Glomerular endothelial cell (primary cell): Measurements from ENCODE around the gene TROAP. TPM values are rescaled to one million over a fixed set of nuclear protein-coding genes. Genes with fewer than 3 reads are reported as not detected.

Experiments used
- DNase-seq: peaks from one replicate; pipeline ENCODE4 v3.0.0-alpha.2; 2011; ENCODE audit warnings: low read depth, low spot score; ENCODE audit errors: extremely low read depth
- total RNA-seq: library from RNA; depleted of rRNA; stranded (reverse); fragments of >200 nt; gene quantifications from 2 replicates; pipeline ENCODE4 v1.2.3, GENCODE V29; 2015

Gene TROAP
- total RNA-seq, 1 donor from 2014 or later = 11.4 TPM

DNA sequence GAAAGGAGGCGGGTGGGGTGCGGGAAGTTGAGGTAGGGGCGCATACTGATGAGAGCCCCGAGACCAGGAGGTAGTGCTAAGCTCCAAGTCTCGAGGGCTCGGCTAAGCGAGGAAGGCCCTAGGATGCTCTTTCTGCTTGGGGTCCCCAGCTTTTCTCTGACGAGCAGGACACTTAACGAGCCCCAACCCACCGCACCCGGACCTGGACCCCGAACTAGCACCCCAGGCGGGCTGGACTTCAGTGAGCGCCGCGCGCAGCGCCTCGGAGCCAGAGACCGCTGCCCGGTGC is 18.7 kb downstream of the TROAP start:
- DNase-seq = no peak

DNA sequence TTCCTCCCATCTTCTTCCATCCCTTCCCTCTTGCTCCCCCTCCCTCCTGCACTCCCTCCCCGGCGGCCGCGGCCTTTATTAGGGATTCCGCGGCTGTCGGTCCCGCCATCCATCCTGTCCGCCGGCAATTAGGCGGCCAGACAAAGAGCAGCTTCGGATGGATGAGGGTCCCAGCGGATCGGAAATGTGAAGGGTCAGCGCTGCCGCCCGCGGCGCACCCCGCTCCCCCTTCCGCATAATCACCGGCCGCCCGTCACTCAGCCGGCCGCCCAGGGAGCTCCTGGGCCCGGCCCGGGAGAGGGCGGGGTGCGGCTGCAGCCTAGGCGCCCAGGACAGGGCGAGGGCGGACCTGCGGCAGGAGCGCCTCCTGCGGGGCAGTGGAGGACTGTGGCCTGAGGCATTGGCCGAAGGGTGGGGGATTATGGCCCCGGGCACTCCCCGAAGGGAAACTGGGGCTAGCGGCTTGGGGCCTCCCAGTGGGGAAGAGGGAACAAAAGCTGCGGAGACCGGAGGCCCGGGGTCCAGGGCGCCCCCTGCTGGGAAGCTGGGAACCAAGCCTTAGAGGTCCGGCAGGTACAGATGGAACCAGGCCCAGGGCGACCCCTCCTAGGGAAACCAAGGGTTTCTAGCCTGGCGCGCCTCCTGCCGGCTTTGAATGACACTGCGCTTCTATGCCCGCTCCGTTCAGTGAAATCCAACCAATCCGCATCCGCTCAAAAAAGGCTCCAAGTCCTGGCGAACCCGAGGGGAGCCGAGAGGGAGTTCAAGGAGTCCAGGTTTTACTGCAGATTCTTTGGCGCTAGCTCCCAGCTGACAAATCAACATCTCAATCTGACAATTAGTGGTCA is 19.2 kb downstream of the TROAP start:
- DNase-seq = no peak

DNA sequence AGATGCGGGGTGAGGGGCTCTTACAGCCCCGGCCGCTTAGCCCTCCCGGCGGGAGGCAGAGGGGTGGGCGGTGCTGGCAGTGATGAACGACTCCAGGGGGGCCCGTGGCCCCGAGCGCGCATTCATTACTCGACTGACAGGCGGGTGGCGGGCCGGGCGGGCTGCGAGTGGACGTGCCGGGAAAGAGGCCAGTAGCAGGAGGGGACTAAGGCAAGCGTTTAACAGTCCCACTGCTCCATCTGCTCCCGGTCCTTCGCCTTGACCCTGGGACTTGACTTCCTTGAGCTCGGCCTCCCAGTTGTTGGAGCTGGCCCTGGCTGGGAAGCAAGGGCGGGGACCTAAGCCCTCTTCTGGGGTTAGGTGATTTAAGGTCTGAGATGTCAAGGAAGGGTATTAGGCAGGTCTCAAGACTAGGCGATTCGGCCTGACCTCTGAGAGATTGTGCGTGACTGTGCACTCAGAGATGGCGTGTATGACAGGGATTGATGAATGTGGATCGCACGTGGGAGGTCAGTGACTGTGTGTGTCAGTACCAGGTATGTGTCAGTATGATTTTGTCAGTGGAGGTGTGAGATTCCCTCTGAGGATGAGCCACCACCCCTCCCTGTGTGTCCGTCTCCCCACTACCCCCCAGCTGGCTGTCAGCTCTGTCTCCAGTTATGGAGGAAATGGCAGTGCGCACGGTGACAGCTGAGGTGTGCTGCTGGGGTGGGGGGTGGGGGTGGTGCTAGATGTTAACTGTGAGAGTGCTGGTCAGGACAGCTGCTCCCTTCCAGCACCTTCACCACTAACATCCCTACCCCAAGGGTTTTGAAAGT is 20.1 kb downstream of the TROAP start:
- DNase-seq = no peak

DNA sequence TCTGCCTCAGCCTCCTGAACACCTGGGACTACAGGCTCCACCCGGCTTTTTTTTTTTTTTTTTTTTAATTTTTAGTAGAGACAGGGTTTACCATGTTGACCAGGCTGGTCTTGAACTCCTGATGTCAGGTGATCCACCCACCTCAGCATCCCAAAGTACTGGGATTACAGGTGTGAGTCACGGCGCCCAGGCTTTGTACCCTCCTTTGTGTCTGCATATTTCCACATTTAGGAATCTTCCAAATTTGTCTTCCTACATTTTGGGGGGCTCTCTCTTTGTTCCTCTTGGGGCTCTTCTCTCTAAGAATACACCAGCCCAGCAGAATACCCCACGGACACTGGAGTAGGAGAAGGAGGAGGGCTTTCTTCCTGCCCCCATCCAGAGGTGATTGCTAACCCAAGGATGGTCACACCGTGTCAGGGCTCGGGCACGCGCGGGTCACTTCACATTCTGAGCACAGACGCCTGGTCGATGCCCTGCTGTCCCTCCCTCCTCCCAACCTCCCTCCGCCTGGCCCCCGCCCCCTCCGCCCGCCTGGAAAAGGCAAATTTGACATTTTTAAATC is 21.5 kb downstream of the TROAP start:
- DNase-seq = no peak

DNA sequence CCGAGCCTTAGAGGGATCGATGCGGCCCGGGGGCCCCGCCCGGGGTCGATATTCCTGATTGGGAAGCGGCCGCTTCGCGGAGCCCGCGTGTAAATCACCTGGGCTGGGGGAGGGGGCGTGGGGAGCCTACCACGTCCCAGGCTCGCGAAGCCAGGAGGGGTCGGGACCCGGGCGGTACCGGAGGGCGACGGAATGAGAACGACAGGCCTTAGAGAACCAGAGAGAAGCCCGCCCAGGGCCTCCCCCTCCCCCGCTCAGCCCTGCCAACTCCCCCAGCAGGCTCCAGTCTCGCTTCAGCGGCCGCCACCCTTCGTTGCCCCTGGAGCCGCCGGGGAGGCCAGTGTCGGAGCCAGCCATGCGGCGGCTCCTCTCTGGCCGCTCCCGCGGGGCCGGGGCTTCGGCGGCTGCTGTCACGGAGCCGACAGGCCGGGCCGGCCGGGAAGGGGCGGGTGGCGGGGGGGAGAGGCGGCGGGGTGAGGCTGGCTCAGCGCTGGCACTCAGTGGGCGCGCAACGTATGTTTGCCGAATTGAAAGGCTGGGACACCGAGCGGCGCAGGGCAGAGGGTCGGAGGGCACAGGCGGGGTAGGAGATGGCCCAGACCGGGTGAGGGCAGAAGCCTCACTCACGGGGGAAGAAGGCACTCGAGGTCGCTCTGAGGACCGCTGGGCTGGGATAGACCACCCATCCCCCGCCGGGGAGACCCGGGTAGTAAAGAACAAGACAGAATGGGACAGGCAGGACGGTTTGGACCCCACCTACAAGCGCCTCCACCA is 22.2 kb downstream of the TROAP start:
- DNase-seq = no peak

DNA sequence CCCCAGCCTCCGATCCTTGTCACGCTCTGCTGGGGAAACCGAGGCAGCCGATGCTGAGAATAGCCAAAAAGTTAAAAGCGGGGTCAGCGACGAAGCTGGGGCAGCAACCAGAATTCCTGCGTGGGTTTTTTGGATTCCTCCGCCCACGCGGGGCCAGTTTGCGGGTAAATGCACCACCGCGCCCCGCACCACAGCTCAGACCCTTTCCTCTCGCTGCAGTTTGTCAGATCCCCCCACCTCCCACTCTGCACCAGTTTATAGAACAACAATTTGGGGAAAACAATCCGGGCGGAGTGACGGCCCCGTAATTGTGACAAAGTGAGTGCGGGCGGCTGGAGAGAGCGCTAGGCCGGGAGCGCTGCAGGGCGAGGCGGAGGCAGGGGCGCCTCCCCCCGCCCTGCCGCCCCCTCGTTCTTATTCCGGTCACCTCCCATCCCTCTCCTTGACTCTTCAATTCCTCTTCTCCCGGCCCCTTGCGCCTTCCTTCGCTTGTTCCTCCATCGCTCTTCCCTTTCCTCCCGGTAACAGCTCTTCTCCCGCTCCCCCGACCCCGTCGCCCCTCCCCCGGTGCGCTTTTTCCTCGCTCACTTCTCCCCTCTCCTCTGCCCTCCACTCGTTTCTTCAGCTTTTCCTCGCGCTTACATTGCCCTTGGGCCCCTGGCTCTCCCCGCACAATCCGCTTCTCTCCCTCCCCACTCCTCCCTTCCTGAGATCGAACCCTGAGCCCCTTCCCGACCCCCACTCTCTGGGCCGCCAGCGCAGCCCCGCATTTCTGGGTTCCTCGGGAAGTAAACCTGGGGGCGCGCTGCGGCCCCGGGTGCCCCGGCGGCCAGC is 23.0 kb downstream of the TROAP start:
- no peak for DNase-seq

DNA sequence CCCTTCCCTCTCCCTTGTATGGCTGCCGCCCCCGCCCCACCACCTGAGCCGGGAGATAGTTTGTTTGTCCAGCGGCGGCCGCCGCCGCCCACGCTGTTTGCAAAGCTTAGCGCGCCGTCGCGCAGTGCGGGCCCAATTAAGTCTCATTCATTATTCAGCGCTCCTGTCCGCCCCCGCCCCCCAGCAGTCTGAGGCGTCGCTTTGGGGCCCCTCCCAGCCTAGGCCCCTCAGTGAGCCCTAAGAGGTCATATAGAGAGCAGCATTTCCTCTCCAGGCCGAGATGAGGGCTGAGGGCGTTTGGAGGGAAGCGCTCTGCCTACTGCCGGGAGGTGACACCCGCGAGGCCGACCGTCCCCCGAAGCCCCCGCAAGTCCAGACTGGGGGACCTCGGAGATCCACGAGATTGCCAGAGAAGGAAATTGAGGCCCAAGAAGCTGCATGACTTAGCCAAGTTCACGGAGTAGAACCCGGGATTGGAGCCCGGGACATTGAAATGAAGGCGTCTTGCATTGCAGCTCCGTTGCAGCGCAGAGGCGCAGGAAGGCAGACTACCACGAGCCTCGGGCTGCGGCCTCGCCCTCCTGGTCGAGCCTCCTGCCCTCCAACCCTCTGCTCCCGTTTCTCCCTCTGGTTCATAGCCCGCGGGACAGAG is 23.7 kb downstream of the TROAP start, which contains the start of gene DNAJC22:
Gene DNAJC22, plus strand, starts transcription at position 230 of the 652 bp plus-strand sequence. CDS start 1,985 bp downstream, outside the sequence.
- no peak for DNase-seq

DNA sequence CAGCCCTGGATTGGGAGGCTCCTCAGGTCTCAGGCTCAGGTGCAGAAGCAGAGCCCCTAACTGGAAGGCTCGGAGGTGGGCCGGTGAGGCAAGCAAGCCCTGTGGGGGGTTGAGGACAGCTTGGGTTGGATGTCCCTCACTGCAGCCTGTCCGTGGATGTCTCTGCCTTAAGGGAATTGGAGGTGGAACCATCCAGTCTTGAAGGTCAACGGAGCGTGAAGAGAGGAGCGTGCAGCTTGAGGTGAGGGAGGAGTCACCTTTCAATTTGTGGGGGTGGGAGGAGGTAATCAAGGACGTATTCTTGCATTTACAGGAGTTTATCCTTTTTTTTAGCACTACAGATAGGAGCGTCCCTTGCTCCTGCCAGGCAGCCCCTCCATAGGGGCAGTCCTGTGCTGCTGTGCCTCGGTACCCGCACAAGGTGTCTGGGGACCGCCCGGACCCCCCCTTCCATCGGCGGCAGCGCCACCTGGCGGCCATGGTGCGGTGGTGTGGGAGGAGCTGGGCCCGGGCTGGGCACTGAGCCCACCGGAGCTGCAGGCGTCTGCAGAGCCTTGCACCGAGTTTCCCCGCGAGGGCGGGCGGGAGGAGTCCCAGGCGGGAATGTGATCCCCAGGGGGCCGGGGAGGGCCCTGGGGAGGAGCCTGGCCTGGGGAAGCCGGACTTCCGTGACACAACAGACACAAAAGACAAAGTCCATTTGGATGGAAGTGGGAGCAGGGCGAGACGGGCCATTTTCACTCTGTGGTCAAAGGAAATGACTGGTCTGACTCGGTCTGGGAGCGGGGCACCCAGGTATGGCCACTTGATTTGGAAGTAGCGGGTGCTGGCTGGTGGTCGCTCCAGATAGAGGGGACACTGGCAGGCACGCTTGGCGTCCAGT is 24.5 kb downstream of the TROAP start:
- no peak for DNase-seq

DNA sequence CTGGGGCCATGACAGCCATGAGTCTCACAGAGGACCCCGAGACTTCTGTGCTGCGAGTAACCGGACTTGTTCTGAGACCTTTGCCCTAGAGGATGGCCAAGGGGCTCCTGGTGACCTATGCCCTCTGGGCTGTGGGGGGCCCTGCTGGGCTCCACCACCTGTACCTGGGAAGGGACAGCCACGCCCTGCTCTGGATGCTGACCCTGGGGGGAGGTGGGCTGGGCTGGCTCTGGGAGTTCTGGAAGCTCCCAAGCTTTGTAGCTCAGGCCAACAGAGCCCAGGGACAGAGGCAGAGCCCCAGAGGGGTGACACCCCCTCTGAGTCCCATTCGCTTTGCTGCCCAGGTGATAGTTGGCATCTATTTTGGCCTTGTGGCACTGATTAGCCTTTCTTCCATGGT is 25.7 kb downstream of the TROAP start:
- no peak for DNase-seq

DNA sequence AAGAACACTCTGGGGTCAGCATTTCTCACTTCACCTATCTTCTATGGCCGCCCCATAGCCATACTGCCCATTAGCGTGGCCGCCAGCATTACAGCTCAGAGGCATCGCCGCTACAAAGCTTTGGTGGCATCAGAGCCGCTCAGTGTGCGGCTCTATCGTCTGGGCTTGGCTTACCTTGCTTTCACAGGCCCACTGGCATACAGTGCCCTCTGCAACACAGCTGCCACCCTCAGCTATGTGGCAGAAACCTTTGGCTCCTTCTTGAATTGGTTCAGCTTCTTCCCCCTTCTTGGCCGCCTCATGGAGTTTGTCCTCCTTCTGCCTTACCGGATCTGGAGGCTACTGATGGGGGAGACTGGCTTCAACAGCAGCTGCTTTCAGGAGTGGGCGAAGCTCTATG is 26.2 kb downstream of the TROAP start:
- DNase-seq = no peak

DNA sequence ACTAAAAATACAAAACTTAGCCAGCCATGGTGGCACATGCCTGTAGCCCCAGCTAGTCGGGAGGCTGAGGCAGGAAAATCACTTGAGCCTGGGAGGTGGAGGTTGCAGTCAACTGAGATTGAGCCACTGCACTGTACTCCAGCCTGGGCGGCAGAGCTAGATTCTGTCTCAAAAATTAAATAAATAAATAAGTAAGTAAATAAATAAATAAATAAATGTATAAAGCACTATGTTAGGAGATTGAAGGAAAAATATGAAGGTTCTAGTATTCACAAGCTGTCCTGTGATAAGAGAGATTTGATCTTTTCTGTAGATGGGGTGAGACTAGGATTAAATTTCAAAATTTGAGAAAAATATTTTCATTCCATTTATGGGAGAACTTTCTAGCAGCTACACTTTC is 29.3 kb downstream of the TROAP start:
- no peak for DNase-seq

DNA sequence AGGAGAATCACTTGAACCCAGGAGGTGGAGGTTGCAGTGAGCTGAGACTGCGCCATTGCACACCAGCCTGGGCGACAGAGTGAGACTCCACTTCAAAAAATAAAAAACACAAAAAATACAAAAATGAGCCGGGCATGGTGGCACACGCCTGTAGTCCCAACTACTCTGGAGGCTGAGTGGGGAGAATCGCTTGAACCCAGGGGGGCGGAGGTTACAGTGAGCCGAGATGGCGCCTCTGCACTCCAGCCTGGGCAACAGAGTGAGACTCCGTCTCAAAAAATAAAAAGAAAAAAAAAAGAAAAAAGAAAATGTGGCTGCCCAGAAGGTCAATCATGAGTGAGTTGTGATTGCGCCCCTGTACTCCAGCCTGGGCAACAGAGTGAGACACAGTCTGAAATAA is 32.9 kb downstream of the TROAP start:
- DNase-seq = no peak

DNA sequence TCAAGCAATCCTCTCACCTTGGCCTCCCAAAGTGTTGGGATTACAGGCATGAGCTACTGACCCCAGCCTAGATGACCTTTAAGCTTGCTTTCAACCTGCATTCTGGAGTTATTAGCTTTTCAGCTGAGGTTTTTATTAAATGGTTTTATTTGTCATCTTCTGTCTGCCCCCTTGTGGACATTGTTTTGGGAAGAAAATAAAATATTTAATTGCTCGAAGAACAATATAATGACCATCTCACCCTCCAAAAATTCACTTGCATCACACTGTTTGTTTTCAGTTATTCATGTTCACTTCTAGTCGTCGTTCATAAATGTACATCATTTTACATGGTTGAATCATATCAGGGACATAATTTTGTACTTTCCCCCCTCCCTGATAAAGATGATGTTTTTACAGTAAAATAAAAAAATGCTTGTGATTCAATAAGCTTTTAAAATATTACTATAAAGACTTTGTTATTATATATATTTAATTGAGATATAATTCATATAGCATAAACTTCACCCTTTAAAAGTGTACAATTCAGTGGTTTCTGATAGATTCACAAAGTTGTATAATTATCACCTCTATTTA is 34.1 kb downstream of the TROAP start:
- DNase-seq = no peak

DNA sequence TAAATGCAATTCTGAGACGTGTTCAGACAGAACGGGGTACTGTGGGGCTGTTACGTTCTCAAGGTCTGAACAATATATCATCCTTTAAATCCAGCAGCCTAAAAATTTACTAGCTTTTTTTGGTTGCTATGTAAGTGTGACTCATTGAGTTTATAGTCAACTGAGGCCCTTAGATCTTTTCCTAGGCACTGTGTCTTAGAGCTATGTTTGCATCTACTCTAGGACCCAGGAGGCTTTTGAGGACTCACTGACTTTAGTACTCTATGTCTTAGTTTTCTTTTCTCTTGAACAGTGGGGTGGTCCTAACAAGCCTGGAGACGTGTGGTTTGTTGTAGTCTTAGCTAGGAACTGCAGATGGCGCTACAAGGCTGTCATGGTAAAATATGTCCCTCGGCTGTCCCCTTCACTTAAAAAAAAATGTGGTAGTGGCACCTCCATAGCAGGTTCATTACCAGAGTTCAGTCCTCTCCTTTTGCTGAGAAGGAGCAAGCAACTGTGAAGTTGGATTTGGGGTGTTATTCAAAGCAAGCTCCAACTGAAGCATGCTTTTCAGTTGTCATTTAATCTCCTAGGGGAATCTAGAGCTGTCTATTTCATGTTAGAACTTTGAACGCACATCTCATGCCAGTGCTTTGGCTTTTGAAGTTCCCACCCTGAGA is 35.6 kb downstream of the TROAP start:
- DNase-seq = no peak

DNA sequence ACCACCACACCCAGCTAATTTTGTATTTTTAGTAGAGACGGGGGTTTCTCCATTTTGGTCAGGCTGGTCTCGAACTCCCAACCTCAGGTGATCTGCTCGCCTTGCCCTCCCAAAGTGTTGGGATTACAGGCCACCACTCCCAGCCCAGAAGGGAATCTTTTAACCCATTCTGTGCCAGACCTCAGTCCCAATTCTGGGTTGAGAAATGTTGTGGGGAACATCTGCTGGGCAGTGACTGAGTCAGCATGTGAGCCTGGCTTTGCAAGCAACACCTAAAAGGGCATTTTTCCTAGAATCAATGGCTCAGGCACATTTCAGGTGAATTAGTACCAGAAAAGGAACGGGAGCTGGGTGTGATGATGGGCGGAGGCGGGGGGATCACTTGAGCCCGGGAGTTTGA is 36.6 kb downstream of the TROAP start:
- no peak for DNase-seq

DNA sequence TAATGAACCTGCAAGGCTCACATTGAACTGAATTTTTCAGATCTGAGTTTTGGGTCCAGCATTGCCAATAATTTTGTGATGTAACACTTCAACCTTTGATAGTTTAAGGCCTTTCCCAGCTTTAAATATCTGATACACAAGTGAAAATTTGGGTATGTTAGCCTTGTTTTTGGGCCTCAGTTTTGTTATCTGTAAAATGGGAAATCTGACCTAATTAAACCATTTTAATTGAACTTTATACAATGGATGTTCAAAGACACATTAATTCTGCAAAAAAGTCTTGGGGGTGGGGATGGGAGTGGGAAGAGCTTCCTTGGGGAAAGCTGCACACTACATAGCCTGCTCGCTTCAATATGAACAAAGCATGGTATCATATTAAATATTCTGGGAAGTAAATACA is 39.0 kb downstream of the TROAP start:
- DNase-seq = no peak

DNA sequence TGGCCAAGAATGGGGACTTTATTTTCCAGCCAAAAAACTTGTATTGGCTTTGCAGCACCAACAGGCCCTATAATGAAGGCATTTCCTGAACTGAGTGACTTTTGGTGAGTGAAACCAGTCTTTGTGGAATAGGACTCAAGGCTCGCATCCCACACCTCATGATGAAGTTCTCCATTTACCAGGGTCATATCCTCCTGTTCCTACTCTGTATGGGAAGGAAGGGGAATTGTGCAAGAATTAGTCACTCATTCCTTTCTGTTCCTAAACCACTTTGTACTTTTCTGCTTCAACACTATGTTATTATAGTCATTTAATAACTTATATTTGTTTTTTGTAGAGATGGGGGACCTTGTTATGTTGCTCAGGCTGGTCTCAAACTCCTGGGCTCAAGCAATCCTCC is 41.9 kb downstream of the TROAP start:
- no peak for DNase-seq

DNA sequence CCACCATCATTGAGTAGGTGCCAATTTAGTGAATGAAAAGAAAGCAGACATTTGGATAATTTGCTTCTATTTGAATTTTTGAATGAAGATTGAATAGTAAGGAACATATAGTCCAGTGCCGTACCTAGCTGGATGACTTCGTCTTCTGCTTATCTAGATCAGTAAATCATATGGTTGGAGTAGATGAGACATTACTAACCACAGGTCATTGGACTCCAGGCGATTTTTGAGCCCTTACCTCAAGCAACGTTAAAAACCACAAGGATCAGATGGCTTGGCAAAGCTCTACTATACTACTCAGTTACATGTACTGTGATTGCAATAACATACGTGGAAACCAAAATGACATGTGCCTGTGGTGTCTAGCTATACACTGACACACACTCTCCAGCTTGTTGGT is 42.5 kb downstream of the TROAP start:
- DNase-seq = no peak
